HT1080 (cell line): ENCODE results near the gene PDLIM4. TPM values are rescaled to one million over a fixed set of nuclear protein-coding genes. Genes with fewer than 3 reads are reported as not detected.

Experiments
- DNase-seq: peaks from one replicate; pipeline ENCODE4 v3.0.0-alpha.2; 2015; ENCODE audit warnings: low read depth
- total RNA-seq: library from RNA; depleted of rRNA; stranded (reverse); fragments of >200 nt; shearing (Covaris generic); gene quantifications from 2 replicates; pipeline ENCODE4 v1.2.3, GENCODE V29; 2014

Gene PDLIM4
- total RNA-seq, 1 experiment from 2014 or later = not detected

DNA sequence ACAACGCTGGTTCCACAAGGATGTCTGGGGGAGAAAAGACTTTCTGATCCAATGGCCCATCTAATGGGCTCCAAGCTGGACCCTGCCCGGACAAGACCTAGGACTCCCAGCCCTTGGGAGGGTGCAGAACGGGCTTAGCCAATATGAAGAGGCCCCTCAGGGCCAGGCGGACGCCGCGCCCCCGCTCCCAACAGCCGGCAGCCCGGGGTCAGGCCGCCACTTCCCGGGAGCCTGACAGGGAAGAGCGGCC is 30.3 kb upstream of the PDLIM4 start:
- no peak for DNase-seq

DNA sequence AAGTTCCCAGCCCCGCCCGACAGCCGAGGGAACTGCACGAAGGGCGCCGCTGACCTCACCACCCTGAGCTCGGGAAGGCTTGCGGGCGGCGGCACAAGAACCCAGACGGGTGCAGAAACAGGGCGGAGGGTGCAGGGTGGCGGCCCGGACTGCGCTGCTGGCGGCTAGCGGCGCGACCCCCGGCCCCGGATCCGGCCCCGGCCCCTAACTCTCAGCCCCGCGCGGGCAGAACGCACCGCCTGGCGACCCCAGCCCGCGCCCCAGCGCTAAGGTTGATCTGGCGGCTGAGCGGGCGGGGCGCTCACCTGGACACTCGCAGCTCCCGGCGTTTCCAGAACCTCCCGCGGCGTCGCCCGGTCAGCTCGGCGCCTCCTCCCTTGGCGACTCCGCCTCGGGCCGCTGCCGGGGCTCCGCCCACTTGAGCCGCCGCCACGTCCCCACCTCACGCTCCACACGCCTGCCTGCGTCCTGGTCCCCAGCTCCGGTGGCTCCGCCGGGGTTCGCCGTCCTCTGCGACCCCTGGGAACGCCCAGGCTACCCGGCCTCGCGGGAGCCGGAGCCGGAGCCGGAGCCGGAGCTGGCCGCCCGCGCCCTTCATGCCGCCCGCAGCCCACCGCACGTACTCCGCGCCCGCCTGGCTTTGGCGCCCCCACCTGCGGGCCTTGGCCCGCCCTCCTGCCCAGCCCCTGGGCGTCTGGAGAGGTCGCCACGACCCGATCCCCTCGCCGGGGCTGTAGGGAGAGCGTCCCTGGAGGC is 29.8 kb upstream of the PDLIM4 start, which contains the start of gene P4HA2:
Gene P4HA2, minus strand, starts transcription at position 369 of the 756 bp plus-strand sequence. CDS start 9,227 bp downstream, outside the sequence.
- peak; percentile 68 for DNase-seq

GRCh38 chr5:132228241-132229035 is 29.1 kb upstream of the PDLIM4 start:
- DNase-seq = no peak

DNA sequence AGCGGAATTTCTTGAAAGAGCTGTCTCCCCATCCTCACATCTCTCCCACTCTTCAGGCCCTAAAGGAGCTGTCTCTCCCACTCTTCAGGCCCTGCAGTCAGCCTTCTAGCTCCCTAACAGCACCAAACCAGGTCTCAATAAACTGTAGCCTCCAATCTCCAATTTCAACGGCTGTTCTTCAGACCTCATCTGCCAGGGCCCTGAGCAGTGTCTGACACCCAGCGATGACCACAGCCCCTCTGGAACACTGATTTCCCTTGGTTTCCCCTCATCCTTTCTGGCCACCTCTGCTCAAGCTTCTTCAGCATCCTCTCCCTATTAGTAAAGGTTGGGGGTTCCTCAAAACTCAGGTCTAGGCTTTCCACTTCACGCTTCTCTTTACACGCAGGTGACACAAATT is 28.3 kb upstream of the PDLIM4 start:
- DNase-seq = no peak

GRCh38 chr5:132230871-132231270 is 26.6 kb upstream of the PDLIM4 start:
- no peak for DNase-seq

DNA sequence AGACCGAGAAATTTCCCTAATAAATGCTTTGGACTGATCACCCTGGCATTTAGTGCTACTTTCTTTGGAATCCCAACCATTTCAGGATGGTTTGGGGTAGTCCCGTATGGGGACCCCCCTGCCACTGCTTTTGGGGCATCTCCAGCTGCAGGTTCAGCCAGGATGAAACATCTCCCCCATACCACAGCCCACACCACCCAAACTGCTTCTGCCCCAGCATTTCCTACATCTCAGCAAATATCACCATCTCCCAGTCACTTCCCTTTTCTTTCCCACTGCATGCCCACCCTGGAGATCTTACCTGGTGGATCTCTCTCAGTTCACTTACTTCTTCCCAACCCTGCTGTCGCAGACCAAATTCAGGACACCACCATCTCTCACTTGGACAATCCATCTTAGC is 25.0 kb upstream of the PDLIM4 start:
- no peak for DNase-seq

DNA sequence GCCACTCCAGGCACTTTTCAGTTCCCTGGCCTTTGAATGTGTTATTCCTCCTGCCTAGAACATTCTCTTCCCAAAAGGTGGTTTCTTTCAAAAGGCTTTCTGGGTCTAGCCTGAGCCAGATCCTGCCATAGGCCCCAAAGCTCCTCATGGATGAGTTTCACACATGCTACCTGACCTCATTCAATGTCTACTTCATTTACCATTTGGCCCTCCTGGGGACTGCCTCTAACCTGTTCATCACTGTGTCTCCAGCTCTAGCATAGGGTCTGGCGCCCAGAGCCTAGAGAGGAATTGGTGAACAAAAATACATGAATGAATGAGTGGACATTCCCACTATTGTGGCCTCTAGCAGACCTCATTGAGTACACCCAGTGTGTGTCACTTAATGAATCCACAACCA is 24.4 kb upstream of the PDLIM4 start:
- no peak for DNase-seq

DNA sequence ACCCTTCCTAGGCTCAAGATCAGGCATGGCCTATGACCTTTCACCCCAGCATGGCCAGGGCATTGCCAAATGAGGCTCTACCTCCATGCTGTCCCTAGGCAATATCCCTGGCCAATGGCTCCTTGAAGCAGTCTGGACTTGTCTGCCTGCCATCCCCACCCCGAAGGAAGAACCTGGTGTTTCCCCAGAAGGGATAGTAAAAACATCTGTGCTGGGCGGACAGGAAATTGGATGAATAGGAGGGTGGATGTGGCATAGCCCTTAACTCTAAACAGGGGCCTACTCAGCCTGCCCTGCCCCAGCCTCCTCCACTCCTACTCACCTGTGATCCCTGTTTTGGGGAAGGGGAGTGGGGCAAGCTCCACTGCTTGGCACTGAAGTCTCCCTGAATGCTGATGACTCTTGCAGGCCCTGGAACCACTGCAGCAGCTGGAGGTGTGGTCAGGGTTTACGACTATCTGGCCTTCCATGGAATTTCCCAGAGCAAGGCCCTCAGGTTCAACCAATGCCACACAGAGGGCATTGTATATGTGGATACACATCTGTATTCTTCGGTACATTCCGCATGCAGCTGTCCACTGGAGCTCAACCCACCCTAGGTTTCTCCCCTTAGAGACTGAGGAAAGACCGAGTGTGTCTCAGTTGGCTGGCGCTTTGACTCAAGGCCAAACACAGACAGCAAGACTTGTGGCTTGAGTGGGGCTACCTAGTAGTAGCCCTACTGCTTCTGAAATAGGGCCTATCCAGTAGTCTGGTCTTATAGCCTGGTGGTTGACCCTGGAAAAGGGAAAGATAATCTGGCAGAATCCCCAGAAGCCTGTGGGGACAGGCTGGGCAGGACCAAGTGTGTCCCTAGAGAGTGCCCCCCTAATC is 23.4 kb upstream of the PDLIM4 start:
- DNase-seq = no peak

- DNase-seq = no peak
These were observed 22.8 kb upstream of the PDLIM4 start for GRCh38 chr5:132234684-132235062.

- DNase-seq = no peak
These were observed 22.2 kb upstream of the PDLIM4 start for GRCh38 chr5:132235340-132235739.

- DNase-seq = peak; percentile 47
These were observed 20.4 kb upstream of the PDLIM4 start for GRCh38 chr5:132237141-132237540.

DNA sequence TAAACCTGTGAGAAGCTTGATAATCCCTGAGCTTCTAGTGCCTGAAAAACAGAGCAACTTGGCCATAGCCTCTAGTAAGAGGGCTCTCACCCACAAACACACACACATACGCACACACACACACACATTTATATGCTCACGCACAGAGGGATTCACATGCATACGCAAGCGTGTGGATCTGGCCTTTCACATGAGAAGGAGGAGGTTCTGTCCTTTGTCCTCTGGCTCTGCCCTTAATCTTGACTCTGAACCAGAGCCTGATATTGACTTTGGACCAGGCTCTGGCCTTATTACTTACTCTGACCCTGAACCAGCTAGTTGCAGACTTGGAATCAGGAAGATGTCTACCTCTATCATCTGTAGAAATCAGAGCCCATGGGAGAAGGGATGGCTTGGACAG is 19.8 kb upstream of the PDLIM4 start:
- no peak for DNase-seq

DNA sequence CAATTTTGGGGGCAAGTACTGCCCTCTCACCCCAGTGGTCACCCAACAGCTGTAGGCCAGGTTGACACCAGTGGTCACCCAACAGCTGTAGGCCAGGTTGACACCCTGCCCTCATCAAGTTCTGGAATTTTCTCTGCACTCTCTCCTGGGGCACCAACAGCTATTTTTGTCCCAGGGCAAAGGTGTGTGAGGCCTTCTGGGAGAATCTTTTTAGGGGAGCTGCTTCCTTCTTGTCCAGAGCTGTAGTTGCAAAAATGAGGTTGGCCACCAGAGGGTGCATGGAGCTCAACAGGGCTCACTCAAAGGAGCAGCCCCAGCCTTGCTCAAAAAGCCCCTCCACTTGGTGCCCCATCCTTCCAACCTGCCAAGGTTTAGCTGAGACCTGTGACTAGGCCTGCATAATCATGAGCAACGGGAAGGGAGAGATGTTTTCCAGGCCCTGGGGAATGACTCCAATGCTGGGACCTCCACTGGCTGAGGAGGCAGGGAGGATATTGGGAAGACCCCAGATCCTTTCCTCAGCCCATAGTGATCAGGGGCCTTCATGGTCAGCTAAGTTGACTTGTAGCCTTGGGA is 19.2 kb upstream of the PDLIM4 start:
- peak; percentile 60 for DNase-seq

DNA sequence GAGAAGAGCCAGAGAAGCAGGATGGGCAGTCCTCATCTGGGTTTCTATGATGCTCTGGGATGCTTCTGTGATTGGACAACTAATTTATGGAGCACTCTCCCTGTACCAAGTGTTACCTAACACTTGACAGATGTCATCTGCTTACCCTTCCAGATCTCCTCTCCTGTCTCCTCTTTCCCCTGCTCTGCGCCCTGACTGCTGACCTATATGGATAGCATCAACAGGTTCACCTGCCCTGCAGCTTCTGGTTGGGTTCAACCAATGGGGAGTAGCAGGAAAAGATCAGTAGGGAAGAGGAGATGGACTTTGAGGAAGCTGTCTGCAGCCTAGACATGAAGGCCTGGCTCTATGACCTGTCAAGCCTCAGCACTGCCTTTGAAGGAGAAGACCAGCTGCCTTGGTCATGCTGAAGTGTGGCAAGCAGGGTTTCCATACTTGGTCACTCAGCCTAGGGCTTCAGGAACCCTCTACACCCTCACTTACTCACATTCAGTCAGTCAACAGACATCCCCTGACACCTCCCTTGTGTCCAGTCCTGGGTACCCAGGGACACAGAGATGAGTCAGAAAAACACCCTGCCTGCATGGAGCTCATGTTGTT is 18.5 kb upstream of the PDLIM4 start:
- DNase-seq = no peak

- DNase-seq = no peak
These were observed 17.7 kb upstream of the PDLIM4 start for GRCh38 chr5:132239776-132240175.

- peak; percentile 65 for DNase-seq
These were observed 14.0 kb upstream of the PDLIM4 start for GRCh38 chr5:132243366-132243977.

- no peak for DNase-seq
These were observed 11.9 kb upstream of the PDLIM4 start for GRCh38 chr5:132245593-132245992.

DNA sequence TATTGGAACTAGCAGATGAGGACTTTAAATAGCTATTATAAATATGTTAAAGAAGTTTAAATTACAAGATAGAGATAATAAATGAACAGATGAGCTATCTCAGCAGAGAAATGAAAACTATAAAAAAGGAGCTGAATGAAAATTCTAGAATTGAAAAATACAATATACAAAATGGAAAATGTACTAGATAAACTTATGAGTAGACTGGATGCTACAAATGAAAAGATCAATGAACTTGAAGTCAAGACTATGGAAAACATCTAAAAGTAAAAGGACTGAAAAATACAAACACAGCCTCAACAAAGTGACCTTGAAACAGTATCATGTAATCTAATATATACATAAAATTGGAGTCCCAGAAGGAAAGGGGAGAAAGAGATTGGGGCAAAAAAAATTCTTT is 10.7 kb upstream of the PDLIM4 start:
- DNase-seq = no peak

GRCh38 chr5:132250547-132250946 is 6.9 kb upstream of the PDLIM4 start:
- DNase-seq = no peak

DNA sequence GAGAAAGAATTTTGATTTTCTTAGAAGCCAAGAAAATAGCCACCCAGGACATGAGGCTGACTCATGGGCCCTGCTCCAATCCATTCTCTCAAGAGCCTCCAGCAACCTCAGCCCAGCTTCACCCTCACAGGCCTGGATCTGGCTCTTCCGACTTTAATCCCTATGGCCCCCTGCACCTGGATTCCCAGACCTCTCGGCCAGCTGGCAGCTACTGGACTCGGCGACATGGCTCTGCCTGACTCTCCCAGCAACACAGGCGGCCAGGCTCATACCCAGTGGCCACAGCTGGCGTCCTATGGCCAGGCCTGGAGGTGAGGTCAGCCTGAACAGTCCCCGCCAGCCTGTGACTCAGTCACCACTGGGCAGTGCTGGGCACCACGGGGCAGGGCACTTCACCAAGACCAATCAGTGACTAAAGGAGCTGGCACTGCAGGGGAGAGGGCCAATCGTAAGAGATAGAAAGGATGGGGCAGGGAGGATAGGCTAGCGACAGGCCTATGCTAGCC is 6.2 kb upstream of the PDLIM4 start:
- DNase-seq = peak; percentile 52

GRCh38 chr5:132253008-132253441 is 4.5 kb upstream of the PDLIM4 start:
- no peak for DNase-seq
